Measurements from ENCODE around the gene MOB2.
A peak's percentile ranks its signal among the peaks of the same experiment; 100 is the strongest.

The MOB2 gene, protein sequence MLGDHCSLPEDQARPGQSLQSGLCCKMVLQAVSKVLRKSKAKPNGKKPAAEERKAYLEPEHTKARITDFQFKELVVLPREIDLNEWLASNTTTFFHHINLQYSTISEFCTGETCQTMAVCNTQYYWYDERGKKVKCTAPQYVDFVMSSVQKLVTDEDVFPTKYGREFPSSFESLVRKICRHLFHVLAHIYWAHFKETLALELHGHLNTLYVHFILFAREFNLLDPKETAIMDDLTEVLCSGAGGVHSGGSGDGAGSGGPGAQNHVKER

DNA sequence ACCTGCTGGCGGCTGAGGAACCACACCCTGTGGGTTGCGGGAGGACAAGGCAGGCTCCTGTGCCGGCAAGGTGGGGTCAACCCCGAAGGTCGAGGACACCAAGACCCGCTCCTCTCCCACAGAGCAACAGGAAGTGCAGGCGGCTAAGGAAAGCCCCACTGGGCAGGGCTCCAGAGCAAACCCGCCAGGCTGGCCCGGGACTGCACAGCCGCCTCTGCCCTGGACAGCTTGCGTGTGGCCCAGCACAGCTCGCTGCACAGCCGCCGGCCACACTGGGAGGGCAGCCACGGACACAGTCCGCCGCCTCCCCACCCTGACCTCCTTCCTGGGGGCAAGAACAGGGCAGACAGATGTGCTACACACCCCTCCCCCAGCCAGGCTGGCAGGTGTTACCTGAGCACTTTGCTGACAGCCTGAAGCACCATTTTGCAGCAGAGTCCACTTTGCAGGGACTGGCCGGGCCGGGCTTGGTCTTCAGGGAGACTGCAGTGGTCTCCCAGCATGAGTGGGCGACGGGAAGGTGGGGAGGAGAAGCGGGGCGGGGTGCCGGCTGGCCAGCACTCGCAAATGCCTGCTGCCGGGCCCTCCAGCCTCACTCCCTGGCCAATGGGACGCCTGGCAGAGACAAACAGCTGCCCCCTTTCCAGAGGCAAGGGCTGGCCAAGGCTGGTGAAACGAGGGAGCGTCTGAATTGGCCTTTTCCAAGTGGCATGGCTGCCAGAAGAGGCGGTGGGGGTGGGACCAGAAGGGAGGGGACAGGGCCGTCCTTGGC lies at the start of gene MOB2:
MOB2 (minus strand) TSS at position 726 of the 772 bp plus-strand sequence; CDS start at position 503, 223 bp downstream.
- DNase-seq: peak; percentile 54

DNA sequence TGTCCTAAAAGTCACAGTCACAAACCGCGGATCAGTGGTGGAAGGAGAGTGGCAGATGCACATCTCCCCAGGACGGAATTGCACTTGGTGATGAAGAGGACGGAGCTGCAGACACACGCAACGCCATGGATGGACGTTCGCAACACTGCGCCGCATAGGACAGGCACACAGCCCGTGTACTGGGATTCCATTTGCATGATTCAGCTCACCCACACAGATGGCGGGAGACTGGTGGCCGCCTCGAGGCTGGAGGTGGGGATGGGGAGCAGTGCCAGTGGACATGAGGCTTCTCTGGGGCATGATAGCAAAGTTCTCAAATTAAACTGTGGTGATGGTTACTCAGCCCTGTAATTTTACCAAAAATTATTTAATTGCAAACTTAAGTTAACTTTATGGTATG lies 48.1 kb upstream of the MOB2 start:
- DNase-seq: no peak

DNA sequence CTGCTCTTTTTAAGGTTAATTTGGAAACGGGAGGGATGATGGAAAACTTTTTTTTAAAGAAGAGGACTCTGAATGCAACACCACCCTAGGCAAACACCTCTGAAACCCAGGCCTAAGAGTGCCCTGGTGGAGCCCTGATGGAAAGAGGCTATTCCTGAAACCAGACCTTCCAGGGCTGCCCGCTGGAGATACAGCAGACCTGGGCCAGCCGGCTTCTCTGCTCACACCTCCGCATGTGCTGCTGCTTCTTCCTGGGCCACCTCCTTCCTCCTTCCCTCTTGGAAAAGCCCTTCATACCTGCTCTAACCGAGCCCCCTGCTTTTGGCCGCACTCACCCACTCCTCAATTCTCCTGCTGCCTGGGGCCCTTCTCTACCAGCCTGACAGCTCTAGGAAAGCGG lies 47.6 kb upstream of the MOB2 start:
- no peak for DNase-seq

DNA sequence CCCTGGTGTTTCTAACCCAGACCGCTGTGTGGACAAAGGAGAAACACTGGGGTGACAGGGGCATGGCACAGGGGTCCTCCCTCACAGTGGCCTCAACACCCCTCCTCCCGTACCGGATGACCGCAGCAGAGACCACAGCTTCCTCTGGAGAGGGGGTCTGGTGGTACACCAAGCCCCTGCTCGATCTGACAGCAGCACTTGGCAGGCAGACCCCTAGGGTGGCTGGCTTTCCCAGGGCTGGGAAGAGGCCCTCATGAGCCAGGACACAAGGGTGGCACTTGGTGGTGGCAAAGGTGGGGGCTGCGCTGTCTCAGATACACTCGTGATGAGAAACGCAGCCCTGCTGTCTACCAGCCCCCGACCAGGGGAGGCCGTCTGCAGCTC lies 46.8 kb upstream of the MOB2 start:
- DNase-seq: no peak

DNA sequence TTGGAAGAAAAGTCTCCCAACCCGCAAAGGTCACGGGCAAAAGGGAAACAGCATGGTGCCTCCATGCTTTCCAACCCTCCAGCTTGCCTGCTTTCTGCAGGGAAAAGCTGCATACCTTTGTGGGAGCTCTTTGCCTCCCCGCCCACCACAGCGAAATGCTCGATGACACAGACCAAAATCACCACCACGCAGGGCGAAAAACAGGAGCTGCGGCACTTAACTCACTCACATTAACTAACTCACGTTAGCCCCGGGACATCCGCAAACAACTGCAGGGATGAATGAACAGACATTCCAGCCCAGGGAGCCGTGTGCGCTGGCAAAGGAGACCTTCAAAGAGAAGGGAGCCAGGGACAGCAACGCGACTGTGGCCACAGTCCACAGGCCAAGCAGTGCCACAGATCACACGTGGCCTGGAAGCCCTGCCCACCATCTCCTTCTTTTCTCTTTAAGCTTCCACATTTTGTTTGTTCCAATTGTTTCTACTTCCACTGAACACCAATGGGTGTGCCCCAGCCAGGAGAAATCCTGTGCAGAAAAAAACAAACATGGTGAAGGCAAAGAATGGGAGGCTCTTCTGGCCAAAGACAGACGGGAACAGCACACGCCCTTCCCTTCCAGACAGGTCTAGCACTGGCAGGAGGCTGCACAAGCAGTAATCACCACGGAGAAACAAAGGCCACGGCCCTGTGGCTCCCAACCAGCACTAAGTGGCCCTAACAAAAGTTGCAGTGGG lies 46.2 kb upstream of the MOB2 start:
- no peak for DNase-seq

DNA sequence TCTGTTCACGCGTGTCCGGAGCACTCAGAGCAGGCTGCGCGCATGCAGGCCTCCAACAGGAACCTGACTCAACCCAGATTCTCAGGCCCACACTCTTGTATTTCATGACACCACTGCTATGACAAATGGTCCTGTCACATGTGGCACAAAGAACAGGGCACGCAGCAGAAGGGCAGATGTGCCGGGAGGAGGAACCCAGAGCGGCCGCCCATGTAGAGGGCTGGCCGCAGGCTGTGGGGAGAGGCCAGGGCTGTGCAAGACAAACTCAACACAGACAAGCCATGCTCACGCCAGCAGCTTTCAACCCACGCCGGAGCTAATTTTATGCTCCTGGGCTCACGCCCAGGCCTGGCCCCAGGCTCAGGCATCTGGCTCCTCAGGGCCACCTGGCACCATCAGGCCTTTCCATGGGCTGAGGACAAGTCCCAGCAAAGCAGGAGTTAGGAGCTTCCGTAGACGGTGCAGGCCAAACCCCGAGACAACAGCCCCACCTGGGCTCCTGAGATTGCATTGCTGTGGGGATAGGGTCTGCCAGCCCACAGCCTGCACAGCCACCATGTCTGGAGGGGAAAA lies 45.5 kb upstream of the MOB2 start:
- DNase-seq: peak; percentile 70

DNA sequence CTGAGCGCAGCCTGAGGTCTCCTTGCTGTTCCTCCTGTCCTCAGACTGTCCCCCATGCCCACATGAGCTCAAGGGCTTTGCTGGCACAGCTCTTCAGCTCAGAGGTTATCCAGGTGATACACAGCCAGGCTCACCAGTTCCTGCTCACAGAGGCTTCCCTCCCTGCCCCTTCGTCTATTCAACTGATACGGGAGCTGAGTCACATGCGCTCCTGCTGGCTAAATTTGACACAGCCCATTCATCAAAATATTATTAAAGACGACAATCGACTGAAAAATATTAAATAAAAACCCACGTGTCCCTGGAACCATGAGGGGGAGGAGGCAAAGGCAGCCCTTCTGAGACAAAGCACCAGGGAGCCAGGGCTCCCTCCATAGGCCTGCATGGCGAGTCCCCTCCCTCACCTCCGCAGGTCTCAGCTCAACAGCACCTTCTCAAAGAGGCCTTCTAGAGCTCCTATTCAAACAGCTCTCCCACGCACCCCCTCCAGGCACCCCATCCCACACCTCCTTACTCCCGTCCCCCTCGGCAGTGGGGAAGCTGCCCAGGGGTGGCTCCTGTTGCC lies 45.0 kb upstream of the MOB2 start:
- DNase-seq: no peak

DNA sequence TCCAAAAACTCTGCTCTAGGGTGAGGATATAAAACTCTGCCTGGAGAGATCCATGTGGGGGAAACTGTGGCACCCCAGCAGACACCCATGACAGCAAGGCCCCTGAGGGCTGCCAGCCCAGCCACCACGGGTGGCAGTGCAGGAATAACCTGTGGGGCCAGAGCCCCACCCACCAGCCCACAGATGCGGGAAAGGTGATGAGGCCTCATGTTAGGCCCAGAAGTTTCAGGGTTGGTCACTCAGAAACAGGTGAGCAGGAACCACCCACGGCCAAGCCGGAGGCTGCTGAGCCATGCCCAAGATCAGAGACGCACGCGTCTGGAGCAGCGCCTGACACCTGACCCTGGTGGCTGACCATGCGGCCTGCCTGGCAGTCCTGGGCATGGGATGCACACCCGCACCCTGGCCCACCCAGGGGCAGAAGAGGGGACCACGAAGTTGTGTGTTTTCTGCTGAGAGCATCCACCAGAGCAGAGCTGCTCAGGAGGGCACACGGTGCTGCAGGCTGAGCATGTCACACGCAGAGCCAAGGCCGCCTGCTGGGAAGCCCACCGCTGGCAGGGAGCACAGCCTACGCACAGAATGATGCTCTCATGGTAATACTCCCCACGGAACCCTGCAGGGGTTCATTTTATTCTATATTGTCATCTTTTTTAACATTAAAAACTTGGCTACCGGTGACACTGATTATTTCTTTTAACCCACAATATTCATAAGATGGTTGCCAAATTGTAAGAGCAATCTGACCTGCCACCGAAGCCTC lies 44.3 kb upstream of the MOB2 start:
- no peak for DNase-seq

DNA sequence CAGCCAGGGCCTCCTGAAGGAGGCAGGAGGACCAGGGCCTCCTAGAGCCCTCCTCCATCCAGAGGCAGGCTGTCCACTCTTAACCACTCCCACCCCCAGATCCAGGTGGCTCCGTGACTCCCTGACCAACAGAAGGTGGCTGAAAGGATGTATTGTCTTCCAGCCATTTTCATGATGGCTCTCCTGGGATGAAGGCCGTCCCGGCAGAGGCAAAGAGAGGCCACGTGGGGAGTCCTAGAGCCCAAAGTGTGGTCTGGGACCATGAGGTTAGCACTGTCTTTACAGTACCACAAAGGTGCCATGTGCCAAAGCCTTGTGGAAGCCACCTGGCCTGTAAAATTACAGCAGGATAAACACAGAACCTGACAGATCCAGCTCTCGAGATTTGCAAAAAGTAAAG lies 43.2 kb upstream of the MOB2 start:
- DNase-seq: no peak

DNA sequence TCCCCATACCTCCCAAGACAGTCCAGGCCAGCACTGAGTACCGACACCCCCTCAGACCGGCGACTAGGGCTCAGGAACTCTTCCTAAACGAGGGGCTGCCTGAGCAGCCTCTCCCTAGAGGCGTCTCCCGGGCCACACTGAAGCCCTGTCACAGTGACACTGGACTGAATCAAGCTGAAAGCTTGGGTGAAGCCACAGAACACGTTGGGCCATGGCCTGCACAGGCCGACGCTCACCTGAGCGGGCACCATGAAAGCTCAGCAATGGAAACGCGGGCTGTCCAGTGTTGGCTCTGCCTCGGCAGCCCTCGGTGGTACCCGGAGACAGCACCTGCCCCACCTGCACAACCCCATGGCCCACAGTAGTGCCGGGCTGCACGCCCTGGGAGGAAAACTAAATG lies 42.7 kb upstream of the MOB2 start:
- DNase-seq: no peak

DNA sequence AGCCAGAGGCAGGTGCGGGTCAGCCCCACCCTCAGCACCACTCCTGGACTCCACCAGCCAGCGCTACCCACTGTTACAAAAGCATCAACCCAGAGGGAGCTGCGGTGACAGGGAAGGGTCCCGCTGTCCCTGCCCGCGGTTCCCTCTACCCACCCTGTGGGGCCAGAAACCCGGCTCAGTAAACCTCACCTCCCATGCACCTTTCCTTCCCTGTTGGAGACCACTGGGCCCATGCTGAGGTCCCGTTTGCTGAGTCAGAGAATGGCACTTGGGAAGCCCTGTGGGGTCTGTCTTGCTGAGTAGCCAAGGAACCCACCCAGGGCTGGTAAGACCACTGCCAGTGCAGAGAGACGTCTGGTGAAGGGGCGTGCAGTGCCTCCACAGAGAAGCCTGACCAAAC lies 42.1 kb upstream of the MOB2 start:
- DNase-seq: no peak

DNA sequence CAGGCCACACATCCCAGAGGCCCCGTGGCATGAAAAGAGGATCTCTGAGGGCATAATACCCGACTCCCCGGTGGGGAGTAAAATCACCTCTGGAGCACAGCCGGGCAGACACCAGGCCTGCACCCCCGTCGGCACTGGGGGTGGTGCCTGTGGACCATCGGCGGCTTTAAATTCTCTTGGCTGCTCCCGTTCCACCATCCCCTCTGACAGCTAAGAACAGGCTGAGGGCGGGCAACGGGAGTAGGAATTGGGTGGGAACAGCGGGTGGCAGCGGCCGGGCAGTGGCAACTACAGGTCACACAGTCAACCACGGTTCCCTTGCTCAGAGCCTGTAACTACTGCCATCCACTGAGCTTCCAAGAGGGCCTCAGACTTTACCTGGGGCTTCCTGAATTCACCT lies 40.2 kb upstream of the MOB2 start:
- DNase-seq: no peak

DNA sequence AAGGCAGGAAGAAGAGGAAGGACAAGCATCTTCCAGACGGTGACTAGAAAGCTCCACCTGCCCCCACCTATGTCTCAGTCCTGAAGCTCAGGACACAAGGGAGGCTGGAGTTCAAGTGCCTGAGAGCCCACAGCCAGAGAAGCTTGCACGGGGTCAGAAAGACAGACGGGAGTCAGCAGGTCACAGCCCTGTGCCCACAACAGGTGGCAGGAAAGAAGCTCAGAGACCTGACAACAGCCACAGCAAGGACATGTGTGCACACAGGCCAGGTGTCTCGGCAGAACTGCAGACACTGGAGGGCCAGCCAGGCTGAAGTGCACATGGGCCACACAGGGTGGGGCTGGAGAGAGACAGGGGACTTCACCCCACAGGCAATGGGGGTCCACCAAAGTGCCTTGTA lies 37.2 kb upstream of the MOB2 start:
- DNase-seq: no peak

DNA sequence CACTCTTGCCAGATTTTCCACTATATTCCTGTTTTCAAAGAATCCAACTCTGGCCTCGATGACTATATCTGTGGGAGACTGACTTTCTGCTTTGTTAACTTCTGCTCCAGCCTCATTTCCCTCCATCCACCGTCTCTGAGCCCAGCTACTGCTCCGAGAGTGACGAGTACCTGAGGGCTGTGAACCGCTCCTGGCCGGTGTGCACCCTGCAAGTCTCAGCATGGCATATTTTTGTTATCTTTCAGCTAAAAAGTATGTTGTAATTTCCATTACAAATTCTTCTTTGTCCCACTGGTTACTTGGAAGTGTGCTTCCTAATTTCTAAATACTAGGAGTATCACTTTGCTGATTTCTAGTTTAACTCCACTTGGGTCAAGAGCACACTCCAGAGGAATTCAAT lies 36.5 kb upstream of the MOB2 start:
- DNase-seq: no peak

DNA sequence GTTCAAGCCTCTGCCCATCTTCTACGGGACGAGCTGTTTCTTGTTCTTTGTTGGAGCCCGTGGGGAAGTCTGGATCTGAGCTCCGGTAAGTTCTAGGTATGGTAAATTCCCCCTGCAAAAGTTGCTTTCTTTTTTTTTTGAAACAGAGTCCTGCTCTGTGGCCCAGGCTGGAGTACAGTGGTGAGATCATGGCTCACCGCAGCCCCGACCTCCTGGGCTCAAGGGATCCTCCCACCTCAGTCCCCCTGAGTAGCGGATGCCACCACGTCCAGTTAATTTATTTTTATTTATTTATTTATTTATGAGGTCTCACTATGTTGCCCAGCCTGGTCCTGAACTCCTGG lies 35.5 kb upstream of the MOB2 start:
- no peak for DNase-seq

DNA sequence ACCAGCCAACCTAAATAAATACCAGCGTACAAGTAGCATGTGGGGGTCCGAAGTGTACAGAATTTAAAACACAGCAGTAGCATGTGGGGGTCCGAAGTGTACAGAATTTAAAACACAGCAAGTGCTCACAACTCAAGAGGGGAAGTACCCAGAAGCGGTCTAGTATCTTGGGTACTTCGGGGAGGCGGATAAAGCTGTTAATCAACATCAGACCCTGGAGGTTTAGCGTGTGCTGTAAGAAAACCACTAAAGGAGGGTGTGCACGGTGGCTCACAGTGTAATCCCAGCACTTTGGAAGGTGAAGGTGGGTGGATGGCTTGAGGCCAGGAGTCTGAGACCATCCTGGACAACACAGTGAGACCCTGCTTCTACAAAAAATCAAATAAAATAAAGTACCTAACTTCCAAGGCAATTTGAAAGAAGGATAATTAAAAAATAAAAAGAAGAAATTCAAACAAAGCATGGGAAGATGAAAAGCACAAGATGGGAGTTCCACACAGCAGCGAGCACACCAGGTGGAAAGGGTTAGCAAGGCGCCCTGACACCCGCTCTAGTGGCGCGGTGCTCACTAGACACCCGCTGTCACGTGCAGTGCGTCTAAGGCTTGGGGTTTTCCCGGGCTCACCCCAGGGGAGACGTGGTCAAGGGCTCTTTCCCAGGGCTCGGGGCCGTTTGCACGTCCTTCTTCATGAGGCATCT lies 35.0 kb upstream of the MOB2 start:
- no peak for DNase-seq

DNA sequence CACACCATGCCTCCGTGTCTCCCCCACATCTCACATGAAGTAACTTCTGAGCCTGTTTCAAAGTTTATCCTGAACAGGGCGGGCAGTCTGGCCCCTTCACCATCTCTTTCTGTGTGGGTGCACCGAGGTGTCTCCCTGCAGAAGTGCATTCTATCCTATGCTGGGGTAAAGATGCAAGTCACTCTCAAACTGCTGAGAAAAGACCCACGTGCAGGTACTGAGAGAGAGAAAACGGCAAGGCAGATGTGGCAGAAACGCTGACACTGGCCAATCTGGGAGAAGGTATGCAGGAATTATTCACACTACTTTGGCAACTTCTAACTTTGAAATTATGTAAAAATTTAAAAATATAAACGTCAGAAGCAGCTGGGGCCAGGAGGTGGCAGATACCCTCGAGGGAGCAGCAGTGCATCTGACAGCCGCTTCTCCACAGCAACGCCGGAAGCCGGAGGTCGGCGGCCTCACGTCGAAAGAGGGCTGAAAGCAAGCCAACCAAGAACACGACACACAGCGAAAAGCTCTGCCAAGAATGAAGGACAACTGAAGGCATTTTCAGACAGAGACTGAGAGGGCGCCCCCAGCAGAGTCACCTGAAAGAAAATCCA lies 34.2 kb upstream of the MOB2 start:
- no peak for DNase-seq

DNA sequence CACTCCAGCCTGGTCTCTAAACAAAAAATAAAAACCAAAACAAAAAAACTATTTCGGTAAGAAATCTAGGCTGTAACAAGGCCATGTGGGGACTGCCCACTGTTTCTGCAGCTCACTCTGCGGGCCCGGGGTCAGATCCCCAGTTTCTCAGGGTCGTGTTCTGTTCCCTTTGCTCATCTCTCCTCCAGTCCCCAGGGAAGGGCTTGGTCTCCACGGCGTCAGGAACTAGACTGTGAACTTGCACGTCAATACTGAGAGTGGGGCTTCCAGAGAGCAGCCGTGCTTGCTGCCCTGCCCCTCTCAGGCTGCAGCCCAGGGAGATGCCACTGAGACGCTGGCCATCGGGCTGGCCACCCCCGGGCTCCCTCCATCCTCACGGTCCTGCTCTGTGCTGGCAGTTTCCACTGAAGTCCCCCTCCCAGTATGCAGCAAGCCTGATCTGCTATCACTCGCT lies 33.7 kb upstream of the MOB2 start:
- no peak for DNase-seq

DNA sequence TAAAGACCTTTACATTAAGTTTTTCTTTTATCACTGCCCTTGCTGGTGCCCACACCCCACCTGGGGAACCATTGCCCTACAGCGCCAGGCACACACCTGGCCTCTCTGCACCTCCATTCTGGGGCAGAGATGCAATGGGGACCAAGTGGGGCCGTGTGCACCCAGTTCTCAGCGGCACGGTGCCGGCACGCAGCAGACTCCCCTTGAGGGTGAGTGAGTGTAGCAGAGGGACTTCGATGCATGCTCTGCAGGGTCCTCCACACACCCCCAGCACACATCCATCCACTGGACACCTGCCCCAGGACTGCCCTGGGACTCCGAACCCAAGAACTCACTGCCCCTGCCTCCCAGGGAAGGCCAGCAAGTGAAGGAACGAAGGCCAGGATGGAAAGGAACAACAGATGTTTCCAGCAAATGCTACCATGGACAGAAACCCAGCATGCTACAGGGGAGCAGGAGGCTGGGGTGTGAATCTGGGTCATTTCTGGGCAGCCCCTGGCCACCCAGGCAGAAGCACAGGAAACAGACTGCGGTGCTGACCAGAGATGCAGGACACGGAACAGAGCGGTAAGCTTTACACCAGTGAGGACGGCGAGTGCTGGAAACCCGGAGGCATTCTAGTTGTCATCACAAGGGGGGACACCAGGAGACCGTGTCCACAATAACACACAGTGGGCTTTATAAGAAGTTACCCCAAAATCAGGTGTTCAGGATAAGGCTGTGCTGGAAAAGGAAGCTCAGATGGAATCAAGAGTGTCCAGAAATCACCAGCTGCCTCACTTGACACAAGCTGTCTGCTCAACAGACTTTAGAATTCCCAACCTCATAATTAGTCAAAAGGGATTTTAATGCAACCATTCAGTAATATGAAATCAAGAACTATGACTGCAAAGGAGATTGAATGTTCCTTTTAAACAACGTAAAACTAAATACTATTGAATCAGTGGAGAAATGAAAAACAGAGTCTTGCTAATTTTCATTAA lies 32.7 kb upstream of the MOB2 start:
- no peak for DNase-seq

DNA sequence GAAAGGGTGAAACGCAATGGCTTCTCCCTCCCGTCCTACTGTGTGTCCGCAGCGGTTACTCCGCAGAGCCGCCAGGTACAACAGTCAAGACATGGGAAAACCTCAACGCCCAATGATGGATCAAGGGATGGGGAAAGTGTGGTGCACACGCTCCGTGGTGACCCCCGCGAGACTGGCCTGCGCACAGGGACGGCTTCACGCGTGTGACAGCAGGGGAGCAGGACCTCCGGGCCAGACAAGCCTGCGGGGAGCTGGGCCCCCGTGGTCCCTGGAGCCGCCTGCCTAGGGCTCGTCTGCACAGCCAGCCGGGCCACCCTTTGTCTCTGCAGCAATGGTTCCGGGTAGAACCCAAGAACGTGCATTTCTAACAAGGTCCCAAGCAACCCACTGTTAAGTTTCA lies 31.7 kb upstream of the MOB2 start:
- no peak for DNase-seq
